NCI-H345 treated with DMSO at 0.1 percent for 48 hours (cell line): Measurements from ENCODE around the gene KCNF1.

Experiments
- DNase-seq: peaks from one replicate; lab custom pipeline; 2025; ENCODE audit not compliant: unreplicated experiment; lab: John Stamatoyannopoulos, UW

Gene KCNF1

DNA sequence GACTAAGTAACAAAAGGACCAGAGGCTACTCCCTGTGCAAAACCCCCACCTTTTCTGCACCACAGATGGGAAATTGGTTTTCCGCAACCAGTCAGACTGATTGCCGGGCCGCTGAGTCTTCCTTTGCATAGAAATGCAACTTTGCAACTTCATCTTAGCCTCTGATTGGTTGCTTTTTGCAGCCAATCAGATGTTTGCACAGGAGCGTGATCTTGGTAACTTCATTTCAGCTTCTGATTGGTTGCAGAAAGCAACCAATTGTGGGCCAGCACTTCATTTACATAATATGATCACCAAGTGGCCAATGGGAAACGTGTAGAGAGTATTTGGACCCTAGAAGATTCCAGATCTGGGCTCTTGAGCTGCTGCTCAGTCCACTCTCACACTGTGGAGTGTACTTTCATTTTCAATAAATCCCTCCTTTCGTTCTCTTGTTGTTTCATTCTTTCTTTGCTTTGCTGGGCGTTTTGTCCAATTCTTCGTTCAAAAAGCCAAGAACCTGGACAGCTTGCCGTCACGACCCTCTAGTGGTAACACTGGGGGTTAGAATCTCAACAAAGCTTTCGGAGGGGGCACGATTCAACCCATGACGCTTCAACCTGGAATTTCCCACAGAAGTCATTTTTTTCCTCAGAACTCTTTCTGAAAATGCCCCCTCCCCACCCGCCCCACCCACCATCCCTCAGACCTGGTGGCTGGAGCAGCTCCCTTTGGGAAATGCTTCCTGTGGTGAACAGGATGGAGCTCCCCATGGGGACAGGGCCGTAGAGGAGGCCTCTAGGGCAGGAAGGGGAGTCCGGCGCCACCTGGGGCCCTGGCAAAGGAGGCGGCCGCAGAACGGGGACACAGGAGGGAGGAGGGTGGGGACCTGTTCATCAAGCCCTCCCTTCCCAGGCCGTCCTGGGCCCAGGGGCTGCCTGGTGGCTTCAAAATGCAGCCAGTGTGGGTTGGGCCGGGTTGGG, 31.8 kb upstream of the KCNF1 start:
- no peak for DNase-seq

DNA sequence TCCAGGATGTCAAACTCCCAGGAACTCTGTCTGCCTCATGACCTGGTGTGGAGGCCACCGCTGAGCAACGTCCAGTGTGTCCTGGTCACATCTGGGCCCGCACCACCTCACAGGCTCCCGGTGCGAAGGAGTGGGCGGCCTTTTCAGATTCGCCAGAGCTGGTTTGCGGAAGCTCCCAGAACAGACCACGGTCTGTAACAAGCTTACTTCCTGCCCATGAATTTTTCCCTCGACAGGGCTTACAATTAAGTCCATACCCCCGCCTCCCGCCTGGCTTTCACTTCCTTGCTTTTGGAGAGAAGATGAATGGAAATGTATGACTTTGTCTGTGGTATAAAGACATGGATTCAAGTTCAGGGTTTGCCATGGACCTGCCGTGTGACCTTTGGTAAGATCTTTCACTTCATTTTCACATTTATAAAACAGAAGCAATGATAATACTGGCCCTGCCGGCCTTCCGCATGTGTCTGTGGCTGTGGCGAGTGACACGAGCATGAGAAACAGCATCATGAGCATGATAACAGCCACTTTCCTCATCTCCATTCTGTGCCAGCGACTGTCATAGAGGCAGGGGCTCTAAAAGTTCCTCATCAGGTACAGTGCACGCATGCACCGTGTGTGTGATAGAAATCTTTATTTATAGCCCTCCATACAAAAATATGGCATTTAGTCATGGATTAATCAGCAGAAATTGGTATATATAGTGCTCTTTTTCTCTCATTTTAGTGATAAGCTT, 31.0 kb upstream of the KCNF1 start:
- no peak for DNase-seq

DNA sequence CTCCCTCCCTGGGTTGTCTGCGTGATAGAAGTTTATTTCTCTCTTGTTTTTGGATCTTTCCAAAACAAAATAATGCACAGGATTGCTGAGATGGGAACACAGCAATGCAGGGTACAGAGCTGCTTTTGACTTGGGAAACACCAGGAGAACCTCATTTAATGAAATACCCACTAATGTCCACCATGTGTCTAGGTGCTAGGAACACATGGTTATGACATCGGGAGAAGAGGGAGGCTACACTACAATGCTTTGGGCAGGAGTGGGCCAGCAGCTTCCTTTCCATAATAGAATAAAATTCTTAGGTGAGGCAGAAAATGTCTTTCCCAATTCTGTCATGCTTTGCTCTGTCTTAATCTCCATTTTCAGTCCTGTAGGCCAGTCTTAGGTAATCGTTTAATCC, 29.2 kb upstream of the KCNF1 start:
- no peak for DNase-seq

DNA sequence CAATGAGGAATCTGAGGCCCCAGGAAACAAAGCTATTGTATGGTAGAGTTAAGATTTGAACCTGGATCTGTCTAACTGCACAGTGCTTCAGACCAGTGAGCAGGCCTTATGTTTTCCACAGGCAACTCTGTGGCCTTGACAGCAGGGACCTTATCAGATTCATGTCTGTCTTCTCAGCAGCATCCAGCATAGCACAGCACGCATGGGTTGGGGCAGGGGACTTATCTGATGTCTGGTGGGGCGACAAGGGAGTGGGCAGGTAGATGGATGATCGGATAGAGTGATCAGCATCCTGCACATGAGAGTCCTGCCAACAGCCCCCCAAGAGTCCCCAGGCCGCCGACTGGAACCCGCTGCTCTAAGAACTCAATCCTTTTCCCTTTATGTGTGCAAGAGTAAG, 28.7 kb upstream of the KCNF1 start:
- DNase-seq = no peak

DNA sequence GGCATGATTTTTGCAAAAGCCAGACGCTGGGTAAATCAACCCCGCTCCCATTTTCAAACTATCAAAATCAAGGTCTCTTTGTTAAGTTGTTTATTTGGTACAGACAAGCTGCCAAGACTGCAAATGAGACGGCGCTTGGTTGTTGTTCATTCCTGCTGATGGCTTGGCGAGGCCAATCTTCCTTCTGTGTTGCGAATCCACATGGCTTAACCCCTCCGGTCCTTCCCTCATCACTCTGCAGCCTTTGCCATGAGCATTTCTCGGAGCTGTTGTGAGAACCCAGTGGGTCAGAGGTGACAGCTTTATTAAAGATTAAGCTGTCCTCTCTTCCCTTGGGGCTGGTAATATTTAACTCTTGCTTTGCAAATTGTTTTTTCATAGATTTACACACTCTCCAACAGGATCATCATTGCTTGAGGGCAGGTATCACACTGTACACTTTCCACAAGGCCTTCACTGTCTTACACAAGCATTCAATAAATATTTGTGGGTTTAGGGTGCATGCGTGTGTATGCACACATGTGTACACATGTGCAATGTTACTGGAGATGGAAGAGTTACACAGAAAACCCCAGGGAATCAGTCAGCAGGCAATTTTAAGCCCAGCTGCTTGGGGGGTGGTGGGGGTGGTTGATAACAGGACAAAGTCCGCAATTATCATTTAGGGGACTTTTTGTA, 27.8 kb upstream of the KCNF1 start:
- no peak for DNase-seq

DNA sequence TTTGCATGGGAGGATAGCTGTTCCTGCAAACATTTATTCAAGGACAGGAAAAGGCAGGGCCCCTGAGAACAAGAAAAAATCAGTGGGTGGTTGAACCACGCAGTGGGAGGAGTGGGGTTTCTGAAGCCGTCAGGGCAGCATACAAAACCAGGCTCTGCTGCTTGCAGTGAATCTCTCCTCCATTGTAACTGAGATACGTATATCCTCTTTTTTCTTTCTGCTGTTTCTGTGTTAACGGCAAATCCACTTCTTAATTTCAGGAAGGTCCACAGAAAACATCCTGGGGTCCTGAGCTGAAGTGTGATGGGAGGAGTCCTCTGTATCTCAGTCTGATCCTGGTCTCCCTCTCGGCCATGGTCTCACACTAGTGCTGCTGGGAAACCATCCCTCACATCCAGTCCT, 27.2 kb upstream of the KCNF1 start:
- DNase-seq = peak; percentile 20

DNA sequence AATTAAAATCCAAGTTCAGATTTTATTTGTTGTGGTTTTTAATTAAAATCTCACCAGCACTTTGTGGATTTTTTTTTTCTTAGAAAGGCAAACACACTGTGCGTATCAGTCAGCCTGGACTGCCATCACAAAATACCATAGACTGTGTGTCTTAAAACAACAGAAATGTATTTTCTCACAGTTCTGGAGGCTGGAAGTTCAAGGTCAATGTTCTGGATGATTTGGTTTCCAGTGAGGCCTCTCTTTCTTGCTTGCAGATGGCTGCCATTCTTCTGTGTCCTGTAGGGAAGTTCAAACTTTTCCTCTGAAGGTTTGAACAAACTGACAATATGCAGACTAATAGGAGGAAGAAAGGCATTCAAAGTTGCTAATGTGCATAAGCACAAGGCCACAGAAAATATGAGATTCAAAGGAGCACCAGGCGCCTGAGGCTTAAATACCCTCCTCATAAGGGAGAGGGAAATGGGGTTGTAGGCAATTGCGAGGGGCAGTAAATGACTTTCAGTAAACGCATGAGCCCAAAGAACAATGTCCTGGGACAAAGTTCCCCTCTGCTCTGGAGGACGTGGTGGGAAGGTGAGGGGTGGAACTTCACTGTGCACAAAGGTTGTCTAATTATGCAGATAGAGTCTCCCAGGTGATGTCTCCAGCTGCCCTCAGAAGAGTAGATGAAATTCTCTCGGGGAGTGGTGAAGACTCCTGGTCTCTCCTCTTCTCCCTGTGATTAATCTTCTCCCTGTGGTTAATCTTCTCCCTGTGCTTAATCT, 26.5 kb upstream of the KCNF1 start:
- no peak for DNase-seq

GRCh38 chr2:10887476-10887875, 24.3 kb upstream of the KCNF1 start:
- peak; percentile 47 for DNase-seq

- DNase-seq = peak; percentile 50
Measured at GRCh38 chr2:10889651-10890215, 22.0 kb upstream of the KCNF1 start.

DNA sequence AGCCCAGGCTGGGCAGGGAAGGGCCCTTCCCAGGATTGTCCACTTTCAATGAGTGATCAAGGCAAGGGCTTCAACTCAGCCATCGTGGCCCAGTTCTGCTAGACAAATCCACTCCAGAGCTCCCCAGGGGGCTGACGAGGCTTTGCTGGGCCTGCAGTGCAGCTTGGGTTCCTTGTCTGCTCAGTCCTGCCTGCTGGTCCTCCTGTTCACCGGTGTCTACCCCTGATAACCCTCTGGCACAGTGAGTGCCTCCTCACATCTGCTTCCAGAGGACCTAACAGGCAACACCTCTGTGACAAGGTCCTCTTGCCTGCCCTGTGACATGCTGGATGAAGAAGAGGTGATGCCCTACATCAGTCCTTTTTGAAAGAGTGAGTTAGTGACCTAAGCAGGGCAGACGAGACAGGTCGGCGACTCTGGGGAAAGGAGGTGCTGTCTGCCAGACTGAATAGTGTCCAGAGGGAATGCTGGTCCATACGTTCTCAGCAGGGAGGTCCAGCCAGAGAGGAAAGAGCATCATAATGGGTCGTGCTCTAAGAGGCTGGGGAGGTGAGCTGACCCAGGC, 20.9 kb upstream of the KCNF1 start:
- no peak for DNase-seq

DNA sequence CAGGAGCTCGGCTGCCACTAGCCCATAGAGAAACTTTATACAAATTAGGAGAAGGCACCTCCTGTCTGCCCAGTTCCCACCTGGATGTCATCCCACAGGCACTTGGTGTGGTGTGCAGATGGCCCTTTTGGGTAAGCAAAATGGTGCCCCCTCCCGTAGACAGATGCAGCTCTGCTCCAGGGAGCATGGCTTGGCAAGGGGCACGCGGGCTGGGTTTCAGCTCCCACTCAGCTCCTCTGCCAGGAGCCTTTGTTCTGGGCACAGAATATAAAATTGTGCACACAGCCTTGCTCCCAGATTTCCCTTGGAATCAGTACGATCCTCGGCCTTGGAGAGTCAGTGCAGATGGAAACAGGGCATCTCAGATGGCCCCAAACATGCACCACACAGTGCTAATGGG, 20.3 kb upstream of the KCNF1 start:
- DNase-seq = no peak

- no peak for DNase-seq
Measured at GRCh38 chr2:10891848-10892247, 19.9 kb upstream of the KCNF1 start.

GRCh38 chr2:10892316-10892715, 19.4 kb upstream of the KCNF1 start:
- DNase-seq = no peak

DNA sequence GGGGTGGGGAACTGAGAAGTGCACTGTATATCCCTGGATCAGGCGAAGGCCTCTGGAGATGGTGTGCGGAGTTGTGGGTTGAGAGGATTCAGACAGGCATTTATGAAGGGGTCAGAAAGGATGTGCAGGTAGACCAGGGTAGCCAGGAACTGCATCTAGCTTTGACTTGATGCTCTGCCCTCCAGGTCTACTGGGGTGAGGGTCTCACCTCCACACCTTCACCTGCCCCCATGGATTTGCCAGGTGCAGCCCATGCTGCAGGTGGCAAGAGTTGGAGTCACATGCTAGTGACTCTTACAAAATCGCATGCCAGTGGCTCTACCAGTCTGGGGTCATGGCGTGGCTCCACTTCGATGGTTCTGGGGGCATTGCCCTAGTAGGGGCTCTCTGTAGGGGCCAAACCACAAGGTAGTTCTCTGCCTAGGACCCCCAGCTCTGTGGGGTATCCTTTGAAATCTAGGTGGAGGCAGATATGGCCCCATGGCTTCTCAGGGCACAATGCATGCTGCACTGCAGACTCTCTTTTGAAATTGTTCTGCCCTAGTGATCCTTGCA, 18.9 kb upstream of the KCNF1 start:
- DNase-seq = no peak

- DNase-seq = no peak
Measured at GRCh38 chr2:10894264-10894935, 17.3 kb upstream of the KCNF1 start.

DNA sequence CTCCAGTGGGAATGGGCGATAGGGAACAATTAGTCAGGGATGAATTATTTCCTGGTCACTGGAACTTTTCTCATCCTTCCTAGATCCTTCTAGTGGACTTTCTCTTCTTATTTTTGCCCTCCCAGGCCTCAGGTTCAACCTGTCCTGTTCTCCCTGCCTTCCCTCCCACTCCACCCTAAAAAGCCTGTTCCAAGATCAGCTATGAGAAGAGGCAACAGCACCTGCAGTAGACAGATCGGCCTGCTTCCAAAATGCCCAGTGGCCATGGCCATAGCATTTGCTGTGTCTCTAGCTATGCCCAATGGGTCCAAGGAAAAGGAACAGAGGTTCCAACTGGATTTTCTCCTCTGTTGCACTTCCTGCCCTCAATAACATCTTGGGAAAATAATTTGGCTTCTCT, 16.5 kb upstream of the KCNF1 start:
- no peak for DNase-seq

- no peak for DNase-seq
Measured at GRCh38 chr2:10897956-10898355, 13.8 kb upstream of the KCNF1 start.

DNA sequence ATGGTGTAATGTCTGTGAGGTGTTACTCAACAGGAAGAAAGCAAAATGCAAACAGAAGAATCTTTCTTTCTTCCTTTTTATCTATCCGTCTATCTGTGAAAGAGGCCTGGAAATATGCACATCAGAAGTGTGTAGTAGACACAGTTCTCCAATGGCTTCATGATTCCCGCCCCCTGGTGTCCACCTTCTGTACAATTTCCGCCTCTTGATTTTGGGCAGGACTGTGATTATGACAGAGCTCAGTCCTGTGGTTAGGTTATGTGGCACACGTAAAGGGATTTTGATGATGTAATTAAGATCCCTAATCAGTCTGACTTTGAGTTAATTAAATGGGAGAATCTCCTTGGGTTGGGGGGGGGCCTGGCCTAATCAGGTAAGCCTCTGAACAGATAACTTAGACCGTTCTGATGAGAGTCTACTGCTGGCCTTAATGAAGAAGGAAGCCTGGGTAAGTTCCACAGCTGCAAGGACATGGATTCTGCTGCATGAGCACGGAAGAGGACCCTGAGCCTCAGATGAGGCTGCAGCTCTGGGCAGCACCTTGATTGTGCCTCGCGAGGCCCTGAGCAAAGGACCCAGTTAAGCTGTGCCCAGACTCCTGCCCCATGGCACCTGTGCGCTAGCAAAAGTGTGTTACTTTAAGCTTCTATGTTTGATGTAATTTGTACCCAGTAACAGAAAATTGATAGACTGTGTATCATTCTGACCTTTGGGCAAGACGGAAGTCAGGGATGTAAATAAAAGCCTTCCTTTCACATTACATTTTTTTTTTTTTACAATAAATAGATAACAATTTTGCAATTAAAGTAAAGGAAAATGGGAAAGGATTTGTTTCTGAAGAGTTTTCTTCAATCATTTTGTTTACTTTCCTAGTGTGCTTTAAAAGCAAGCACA, 11.3 kb upstream of the KCNF1 start:
- no peak for DNase-seq
